H9 (cell line): ENCODE measurements around the gene HTR7. TPM values are rescaled to one million over a fixed set of nuclear protein-coding genes. Genes with fewer than 3 reads are reported as not detected.

Source experiments
- DNase-seq: peaks from one replicate; pipeline ENCODE4 v3.0.0-alpha.2; 2017
- H2AFZ ChIP-seq: one replicate; pipeline ENCODE4 v1.6.1; 2013; ENCODE audit warnings: mild to moderate bottlenecking, low read length, control low read depth, moderate library complexity
- H2AK5ac ChIP-seq: 2 replicates; pipeline ENCODE4 v1.6.1; 2013; ENCODE audit warnings: low read length, control low read depth, mixed read lengths; ENCODE audit not compliant: insufficient read length
- H2BK120ac ChIP-seq: one replicate; pipeline ENCODE4 v1.6.1; 2013; ENCODE audit warnings: low read depth, mild to moderate bottlenecking, low read length, control low read depth, inconsistent platforms; ENCODE audit not compliant: poor library complexity, severe bottlenecking
- H2BK12ac ChIP-seq: 2 replicates; pipeline ENCODE4 v1.6.1; 2013; ENCODE audit warnings: low read length, control low read depth, mixed read lengths, low read depth; ENCODE audit not compliant: insufficient read length
- H2BK15ac ChIP-seq: 2 replicates; pipeline ENCODE4 v1.6.1; 2013; ENCODE audit warnings: low read depth, low read length, control low read depth
- H2BK20ac ChIP-seq: one replicate; pipeline ENCODE4 v1.6.1; 2013; ENCODE audit warnings: low read depth, mild to moderate bottlenecking, low read length, control low read depth, inconsistent platforms; ENCODE audit not compliant: poor library complexity, severe bottlenecking
- H2BK5ac ChIP-seq: 2 replicates; pipeline ENCODE4 v1.6.1; 2013; ENCODE audit warnings: low read length, control low read depth, mixed read lengths; ENCODE audit not compliant: insufficient read length
- H3K14ac ChIP-seq: 2 replicates; pipeline ENCODE4 v1.6.1; 2013; ENCODE audit warnings: low read length, control low read depth; ENCODE audit not compliant: insufficient read depth
- H3K18ac ChIP-seq: 2 replicates; pipeline ENCODE4 v1.6.1; 2013; ENCODE audit warnings: low read depth, mild to moderate bottlenecking, mixed read lengths, low read length, control low read depth; ENCODE audit not compliant: insufficient read length
- H3K23ac ChIP-seq: 2 replicates; pipeline ENCODE4 v1.6.1; 2013; ENCODE audit warnings: low read length, control low read depth, mixed read lengths, low read depth; ENCODE audit not compliant: insufficient read length
- H3K23me2 ChIP-seq: 2 replicates; pipeline ENCODE4 v1.6.1; 2013; ENCODE audit warnings: low read depth, mild to moderate bottlenecking, mixed read lengths, low read length, control low read depth; ENCODE audit not compliant: insufficient read length, poor library complexity, severe bottlenecking
- H3K27ac ChIP-seq: 2 replicates; pipeline ENCODE4 v1.5.1; 2013; ENCODE audit warnings: low read length, control low read depth, mixed read lengths, low read depth; ENCODE audit not compliant: insufficient read length
- H3K27me3 ChIP-seq: 2 replicates; pipeline ENCODE4 v1.6.1; 2013; ENCODE audit warnings: low read length, control low read depth, inconsistent platforms; ENCODE audit not compliant: insufficient read depth
- H3K4ac ChIP-seq: 2 replicates; pipeline ENCODE4 v1.6.1; 2013; ENCODE audit warnings: low read depth, mild to moderate bottlenecking, control low read depth, inconsistent platforms, low read length, moderate library complexity
- H3K4me1 ChIP-seq: 2 replicates; pipeline ENCODE4 v1.6.1; 2013; ENCODE audit warnings: low read length, control low read depth, inconsistent platforms; ENCODE audit not compliant: insufficient read depth
- H3K4me2 ChIP-seq: 2 replicates; pipeline ENCODE4 v1.6.1; 2013; ENCODE audit warnings: low read length, control low read depth, mixed read lengths; ENCODE audit not compliant: insufficient read length, insufficient read depth
- H3K56ac ChIP-seq: 2 replicates; pipeline ENCODE4 v1.6.1; 2013; ENCODE audit warnings: low read depth, mild to moderate bottlenecking, mixed read lengths, low read length, control low read depth; ENCODE audit not compliant: insufficient read length
- H3K79me1 ChIP-seq: 2 replicates; pipeline ENCODE4 v1.6.1; 2013; ENCODE audit warnings: low read depth, mild to moderate bottlenecking, moderate library complexity, low read length, control low read depth, inconsistent platforms; ENCODE audit not compliant: insufficient read depth, poor library complexity, severe bottlenecking
- H3K79me2 ChIP-seq: 2 replicates; pipeline ENCODE4 v1.6.1; 2013; ENCODE audit warnings: low read length, control low read depth, inconsistent platforms; ENCODE audit not compliant: insufficient read depth
- H3K9ac ChIP-seq: 2 replicates; pipeline ENCODE4 v1.6.1; 2013; ENCODE audit warnings: low read length, control low read depth, mixed read lengths; ENCODE audit not compliant: insufficient read length; ENCODE audit errors: extremely low read depth
- H3K9me3 ChIP-seq: one replicate; pipeline ENCODE4 v1.6.1; 2013; ENCODE audit warnings: low read depth, low read length, inconsistent platforms; ENCODE audit not compliant: control insufficient read depth
- H3T11ph ChIP-seq: one replicate; pipeline ENCODE4 v1.6.1; 2013; ENCODE audit warnings: mild to moderate bottlenecking, low read length, control low read depth, inconsistent platforms
- H4K20me1 ChIP-seq: one replicate; pipeline ENCODE4 v1.6.1; 2013; ENCODE audit not compliant: control insufficient read depth, insufficient read length, insufficient read depth
- H4K5ac ChIP-seq: 2 replicates; pipeline ENCODE4 v1.6.1; 2013; ENCODE audit warnings: low read depth, mild to moderate bottlenecking, mixed read lengths, low read length, control low read depth; ENCODE audit not compliant: insufficient read length
- H4K8ac ChIP-seq: replicated peaks from 2 replicates; pipeline ENCODE4 v1.6.1; 2013; ENCODE audit warnings: low read length, control low read depth, mixed read lengths, low read depth; ENCODE audit not compliant: insufficient read length
- H4K91ac ChIP-seq: 2 replicates; pipeline ENCODE4 v1.6.1; 2013; ENCODE audit warnings: low read depth, mild to moderate bottlenecking, moderate library complexity, mixed read lengths, low read length, control low read depth; ENCODE audit not compliant: insufficient read length
- H3K27ac Mint-ChIP-seq, 3 experiments: 2 replicates in 2 of 3; 3 replicates in 1 of 3; pipeline ENCODE4 v1.8.0; 2020 to 2021; ENCODE audit warnings: mixed read lengths in 3 of 3, mild to moderate bottlenecking in 1 of 3, moderate library complexity in 1 of 3
- H3K27me3 Mint-ChIP-seq: 2 replicates; pipeline ENCODE4 v1.8.0; 2021; ENCODE audit warnings: low read depth, mild to moderate bottlenecking, moderate library complexity, mixed read lengths
- H3K36me3 Mint-ChIP-seq, 3 experiments: 2 replicates in 2 of 3; 3 replicates in 1 of 3; pipeline ENCODE4 v1.8.0; 2020 to 2021; ENCODE audit warnings: low read depth in 3 of 3, mixed read lengths in 3 of 3; ENCODE audit not compliant: insufficient read depth in 1 of 3
- H3K4me1 Mint-ChIP-seq, 2 experiments: 2 replicates each; pipeline ENCODE4 v1.8.0; 2020; ENCODE audit warnings: mixed read lengths in 2 of 2
- H3K4me3 Mint-ChIP-seq, 2 experiments: 2 replicates in 1 of 2; 3 replicates in 1 of 2; pipeline ENCODE4 v1.8.0; 2020 to 2021; ENCODE audit warnings: mild to moderate bottlenecking in 2 of 2, mixed read lengths in 2 of 2, moderate library complexity in 1 of 2
- H3K9me3 Mint-ChIP-seq, 2 experiments: 2 replicates in 1 of 2; 3 replicates in 1 of 2; pipeline ENCODE4 v1.8.0; 2020; ENCODE audit warnings: mild to moderate bottlenecking in 2 of 2, mixed read lengths in 2 of 2, moderate library complexity in 1 of 2
- WGBS: extraction: QIAGEN DNeasy Blood & Tissue Kit; methylation state at CpG from one replicate; pipeline ENCODE4 v1.1.7; 2013; ENCODE audit warnings: missing lambda C conversion rate, low lambda C conversion rate, mixed read lengths; ENCODE audit not compliant: insufficient read length; ENCODE audit errors: extremely low coverage; 5-methylcytosine and 5-hydroxymethylcytosine counted together
- total RNA-seq: library from RNA; stranded (reverse); gene quantifications from 2 replicates; pipeline ENCODE4 v1.2.1, GENCODE V29; 2021
- TF ChIP-seq, protein P1 (sequence below): fragments of 200-600 bp; sonication (generic); conservative IDR thresholded peaks from 3 replicates; pipeline ENCODE4 v1.8.0; 2021; ENCODE audit warnings: antibody characterized with exemption, mild to moderate bottlenecking

HTR7 gene
- total RNA-seq, 1 experiment from 2014 or later, result 21.3 TPM

- DNase-seq, result no peak
- H2AFZ ChIP-seq, result no peak overlapping the region
- no peaks in the 10 kb centered on the region for H3K23me2 ChIP-seq
- no peak overlapping the region for H2BK15ac ChIP-seq
- no peak overlapping the region for H3K4me2 ChIP-seq
- H2AK5ac ChIP-seq, result no peak overlapping the region
- no peak overlapping the region for H3K23ac ChIP-seq
- H3K27me3 ChIP-seq, result no peaks in the 10 kb centered on the region
- peak overlapping the region in 1 of 3 experiments; percentile 69; a peak in 1 of 7 replicates for H3K27ac Mint-ChIP-seq
- no peak overlapping the region for H3K4ac ChIP-seq
- no peak overlapping the region for H4K91ac ChIP-seq
- 0 out of 2 replicates have a peak, but pooled peaks cover 2% of the 10 kb centered on the region for H3K79me2 ChIP-seq
- no peak overlapping the region for H3K27ac ChIP-seq
- no peak overlapping the region for H2BK120ac ChIP-seq
- H2BK12ac ChIP-seq, result no peak overlapping the region
- no peak overlapping the region for H2BK5ac ChIP-seq
- H3K79me1 ChIP-seq, result peaks cover 3% of the 10 kb centered on the region
- H3K9ac ChIP-seq, result no peak overlapping the region
- no peak overlapping the region for H3K14ac ChIP-seq
- H3T11ph ChIP-seq, result no peak overlapping the region
- H3K18ac ChIP-seq, result no peak overlapping the region
- no peak overlapping the region for H4K8ac ChIP-seq
- H2BK20ac ChIP-seq, result no peak overlapping the region
- peaks cover 10% of the 10 kb centered on the region for H3K9me3 ChIP-seq
- no peaks in the 10 kb centered on the region for H4K20me1 ChIP-seq
- no peak overlapping the region for H4K5ac ChIP-seq
- no CpG with 5 or more reads among the region's 5 CpGs for WGBS
- no peak overlapping the region for H3K4me3 Mint-ChIP-seq
- H3K4me1 Mint-ChIP-seq, result peaks cover 25 to 67% of the 10 kb centered on the region in 2 experiments
- TF ChIP-seq, protein P1, sequence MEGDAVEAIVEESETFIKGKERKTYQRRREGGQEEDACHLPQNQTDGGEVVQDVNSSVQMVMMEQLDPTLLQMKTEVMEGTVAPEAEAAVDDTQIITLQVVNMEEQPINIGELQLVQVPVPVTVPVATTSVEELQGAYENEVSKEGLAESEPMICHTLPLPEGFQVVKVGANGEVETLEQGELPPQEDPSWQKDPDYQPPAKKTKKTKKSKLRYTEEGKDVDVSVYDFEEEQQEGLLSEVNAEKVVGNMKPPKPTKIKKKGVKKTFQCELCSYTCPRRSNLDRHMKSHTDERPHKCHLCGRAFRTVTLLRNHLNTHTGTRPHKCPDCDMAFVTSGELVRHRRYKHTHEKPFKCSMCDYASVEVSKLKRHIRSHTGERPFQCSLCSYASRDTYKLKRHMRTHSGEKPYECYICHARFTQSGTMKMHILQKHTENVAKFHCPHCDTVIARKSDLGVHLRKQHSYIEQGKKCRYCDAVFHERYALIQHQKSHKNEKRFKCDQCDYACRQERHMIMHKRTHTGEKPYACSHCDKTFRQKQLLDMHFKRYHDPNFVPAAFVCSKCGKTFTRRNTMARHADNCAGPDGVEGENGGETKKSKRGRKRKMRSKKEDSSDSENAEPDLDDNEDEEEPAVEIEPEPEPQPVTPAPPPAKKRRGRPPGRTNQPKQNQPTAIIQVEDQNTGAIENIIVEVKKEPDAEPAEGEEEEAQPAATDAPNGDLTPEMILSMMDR, result no peak
- no peak overlapping the region for H3K56ac ChIP-seq
- H3K4me1 ChIP-seq, result peaks cover 3% of the 10 kb centered on the region
- H3K36me3 Mint-ChIP-seq, result peaks cover 28 to 42% (median 36%) of the 10 kb centered on the region in 3 experiments
- H3K9me3 Mint-ChIP-seq, result peaks cover 32 to 59% of the 10 kb centered on the region in 2 experiments
- H3K27me3 Mint-ChIP-seq, result no peaks in the 10 kb centered on the region
Observed at GRCh38 chr10:90800232-90800796, 57.5 kb downstream of the HTR7 start.
